ENCODE results near the gene DNPEP.

DNA sequence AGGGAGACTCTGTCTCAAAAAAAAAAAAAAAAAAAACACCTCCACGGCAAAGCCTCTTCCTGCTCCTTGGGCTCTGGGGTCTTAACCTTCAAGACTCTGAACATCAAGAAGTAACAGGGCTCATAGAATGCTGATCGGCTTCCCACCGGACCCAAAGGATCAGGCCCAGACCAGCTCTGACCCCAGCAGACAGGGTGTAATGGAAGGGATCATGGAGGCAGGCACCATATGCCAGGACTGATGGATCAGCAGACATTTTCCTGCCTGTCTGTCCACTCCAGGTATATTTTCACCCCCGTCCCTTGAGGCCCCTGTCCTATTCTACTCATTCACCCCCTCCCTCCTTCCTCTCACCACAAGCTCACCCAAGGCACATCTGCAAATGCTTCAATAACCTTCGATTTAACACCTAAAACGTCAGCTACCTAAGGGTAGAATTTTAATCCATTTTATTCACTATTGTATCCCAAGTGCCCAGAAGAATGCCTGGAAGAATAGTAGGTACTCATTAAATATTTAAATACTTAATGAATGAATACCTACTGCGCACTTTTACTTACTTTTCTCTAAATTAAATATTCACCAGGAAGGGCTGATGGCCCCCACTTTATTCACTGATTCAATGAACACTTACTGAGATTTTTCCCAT, 42.4 kb upstream of the DNPEP start:
- TF ChIP-seq CTCF (IDR thresholded peaks at IDR 0.05; ENCODE audit: low read depth, low read length) = no peak
- TF ChIP-seq POLR2A (IDR thresholded peaks at IDR 0.05; ENCODE audit: extremely low read depth, insufficient read length) = no peak
